ENCODE results near the gene AKNA. TPM values are rescaled to one million over a fixed set of nuclear protein-coding genes. Genes with fewer than 3 reads are reported as not detected.

Gene AKNA
- polyA plus RNA-seq, 2 of the 4 experiments (the other 2 are of a cell fraction): 2.7 to 4.6 TPM

DNA sequence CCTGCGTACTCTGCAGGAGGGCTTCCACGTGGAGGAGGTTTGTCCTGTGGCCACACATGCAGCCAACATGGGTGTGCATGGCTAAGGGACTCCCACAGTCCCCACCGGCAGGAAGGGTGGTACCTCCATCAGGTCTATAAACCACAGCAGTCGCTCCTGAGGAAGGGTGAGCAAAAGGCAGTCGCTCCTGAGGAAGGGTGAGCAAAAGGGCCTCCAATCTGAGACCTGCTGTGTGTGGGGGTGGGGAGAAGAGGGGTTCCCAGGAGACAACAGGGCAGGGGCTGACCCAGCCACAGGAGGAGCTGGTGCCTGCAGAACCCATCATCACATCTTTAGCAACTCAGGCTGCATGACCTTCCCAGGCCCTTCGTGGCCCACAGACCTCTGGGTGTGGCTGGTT, 30.3 kb upstream of the AKNA start:
- WGBS (ENCODE audit: missing lambda C conversion rate): 64% methylated on average over 5 of the region's 6 CpGs
- no peaks in the 10 kb centered on the region for H3K4me1 ChIP-seq
- FAIRE-seq (no peak), DNase-seq (ENCODE audit: low read depth in 1 of 2, low spot score in 1 of 2) (no peak), ATAC-seq (no peak)
- ChIA-PET CTCF (interaction anchor here (1.8 to 7.1 kb wide), 5 partner anchors 9 to 235 kb away, joined by 3 to 106 read pairs (median 18); no protein-coding TSS in a partner anchor), POLR2A (interaction anchor here (1.1 kb wide), 1 partner anchor 12 kb away, joined by 3 read pairs; no protein-coding TSS in a partner anchor)
- H3K9me3 ChIP-seq: no peaks in the 10 kb centered on the region
- TF ChIP-seq HOXB13 (CRISPR knock-in tag; IDR thresholded peaks at IDR 0.05; ENCODE audit: low read depth) (no peak), PHF8 (IDR thresholded peaks at IDR 0.05; ENCODE audit: borderline replicate concordance, low read depth) (no peak), POLR2A (IDR thresholded peaks at IDR 0.05; ENCODE audit: low read length) (no peak), POLR2AphosphoS2 (conservative IDR thresholded peaks at IDR 0.05; ENCODE audit: low read length) (no peak), HOXA7 (CRISPR knock-in tag; IDR thresholded peaks at IDR 0.05) (no peak), NR3C1 (IDR thresholded peaks at IDR 0.05) (no peak), NFE2L2 (conservative IDR thresholded peaks at IDR 0.05; ENCODE audit: low read length) (no peak), TFCP2L1 (CRISPR knock-in tag; IDR thresholded peaks at IDR 0.05) (no peak), MYC (IDR thresholded peaks at IDR 0.05; ENCODE audit: borderline replicate concordance, low read length) (no peak), SREBF2 (IDR thresholded peaks at IDR 0.05) (no peak), CBX8 (IDR thresholded peaks at IDR 0.05) (no peak), KDM1A (IDR thresholded peaks at IDR 0.05; ENCODE audit: low read depth) (no peak), FOSL2 (IDR thresholded peaks at IDR 0.05) (no peak), FOSL2 (CRISPR knock-in tag; IDR thresholded peaks at IDR 0.05) (no peak), HEYL (CRISPR knock-in tag; IDR thresholded peaks at IDR 0.05) (no peak)
- TF ChIP-seq, protein P1, sequence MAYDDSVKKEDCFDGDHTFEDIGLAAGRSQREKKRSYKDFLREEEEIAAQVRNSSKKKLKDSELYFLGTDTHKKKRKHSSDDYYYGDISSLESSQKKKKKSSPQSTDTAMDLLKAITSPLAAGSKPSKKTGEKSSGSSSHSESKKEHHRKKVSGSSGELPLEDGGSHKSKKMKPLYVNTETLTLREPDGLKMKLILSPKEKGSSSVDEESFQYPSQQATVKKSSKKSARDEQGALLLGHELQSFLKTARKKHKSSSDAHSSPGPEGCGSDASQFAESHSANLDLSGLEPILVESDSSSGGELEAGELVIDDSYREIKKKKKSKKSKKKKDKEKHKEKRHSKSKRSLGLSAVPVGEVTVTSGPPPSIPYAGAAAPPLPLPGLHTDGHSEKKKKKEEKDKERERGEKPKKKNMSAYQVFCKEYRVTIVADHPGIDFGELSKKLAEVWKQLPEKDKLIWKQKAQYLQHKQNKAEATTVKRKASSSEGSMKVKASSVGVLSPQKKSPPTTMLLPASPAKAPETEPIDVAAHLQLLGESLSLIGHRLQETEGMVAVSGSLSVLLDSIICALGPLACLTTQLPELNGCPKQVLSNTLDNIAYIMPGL (CRISPR knock-in tag; IDR thresholded peaks at IDR 0.05; ENCODE audit: borderline replicate concordance): no peak
- TF ChIP-seq, protein P2, sequence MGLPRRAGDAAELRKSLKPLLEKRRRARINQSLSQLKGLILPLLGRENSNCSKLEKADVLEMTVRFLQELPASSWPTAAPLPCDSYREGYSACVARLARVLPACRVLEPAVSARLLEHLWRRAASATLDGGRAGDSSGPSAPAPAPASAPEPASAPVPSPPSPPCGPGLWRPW (IDR thresholded peaks at IDR 0.05): no peak
- H3K4me2 ChIP-seq: no peak overlapping the region
- H3K27ac ChIP-seq: no peak overlapping the region
- no peak overlapping the region for H3K4me3 ChIP-seq

DNA sequence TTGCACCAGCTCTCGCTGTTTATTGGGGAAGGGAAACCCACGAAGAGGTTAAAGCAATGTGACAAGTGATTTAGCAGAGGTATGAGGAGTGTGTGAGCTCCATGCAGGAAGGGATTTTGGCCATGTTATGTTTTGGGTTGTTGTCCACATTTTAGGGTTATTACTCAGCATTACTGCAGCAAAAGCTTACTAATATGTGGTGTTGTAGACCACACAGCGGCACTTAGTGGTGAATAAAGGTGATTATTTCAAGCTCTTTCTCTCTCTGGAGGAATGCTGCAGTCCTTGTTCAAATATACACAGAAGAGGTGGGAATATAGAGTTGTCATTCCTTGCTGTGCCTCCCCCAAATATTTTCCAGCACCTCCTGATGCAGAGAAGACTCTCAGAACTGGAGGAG, 29.7 kb upstream of the AKNA start:
- H3K4me2 ChIP-seq: no peak overlapping the region
- DNase-seq (ENCODE audit: low read depth in 1 of 2, low spot score in 1 of 2) (no peak), ATAC-seq (peak; percentile 11 to 40; a peak in 1 of 6 replicates), FAIRE-seq (no peak)
- H3K4me3 ChIP-seq: no peak overlapping the region
- H3K4me1 ChIP-seq: no peaks in the 10 kb centered on the region
- H3K9me3 ChIP-seq: no peaks in the 10 kb centered on the region
- TF ChIP-seq FOSL2 (IDR thresholded peaks at IDR 0.05) (no peak), FOSL2 (CRISPR knock-in tag; IDR thresholded peaks at IDR 0.05) (no peak), ZFP36 (IDR thresholded peaks at IDR 0.05; ENCODE audit: borderline replicate concordance, partially characterized antibody) (no peak), CHD2 (IDR thresholded peaks at IDR 0.05; ENCODE audit: low read length, partially characterized antibody) (no peak), TFCP2L1 (CRISPR knock-in tag; IDR thresholded peaks at IDR 0.05) (no peak), CHD4 (IDR thresholded peaks at IDR 0.05; ENCODE audit: borderline replicate concordance) (no peak), FOXS1 (CRISPR knock-in tag; IDR thresholded peaks at IDR 0.05) (no peak), CBX2 (IDR thresholded peaks at IDR 0.05; ENCODE audit: borderline replicate concordance, low read depth) (no peak), ESRRA (IDR thresholded peaks at IDR 0.05; ENCODE audit: borderline replicate concordance, low read length) (no peak), NFE2L2 (conservative IDR thresholded peaks at IDR 0.05; ENCODE audit: low read length) (no peak), KDM1A (IDR thresholded peaks at IDR 0.05; ENCODE audit: low read depth) (no peak), HOXA7 (CRISPR knock-in tag; IDR thresholded peaks at IDR 0.05) (no peak), RARB (CRISPR knock-in tag; IDR thresholded peaks at IDR 0.05) (no peak), RCOR1 (IDR thresholded peaks at IDR 0.05; ENCODE audit: low read depth, low read length) (no peak), HOXB13 (CRISPR knock-in tag; IDR thresholded peaks at IDR 0.05; ENCODE audit: low read depth) (no peak), MYC (IDR thresholded peaks at IDR 0.05; ENCODE audit: borderline replicate concordance, low read length) (no peak), EP300 (IDR thresholded peaks at IDR 0.05) (no peak)
- TF ChIP-seq, protein P3, sequence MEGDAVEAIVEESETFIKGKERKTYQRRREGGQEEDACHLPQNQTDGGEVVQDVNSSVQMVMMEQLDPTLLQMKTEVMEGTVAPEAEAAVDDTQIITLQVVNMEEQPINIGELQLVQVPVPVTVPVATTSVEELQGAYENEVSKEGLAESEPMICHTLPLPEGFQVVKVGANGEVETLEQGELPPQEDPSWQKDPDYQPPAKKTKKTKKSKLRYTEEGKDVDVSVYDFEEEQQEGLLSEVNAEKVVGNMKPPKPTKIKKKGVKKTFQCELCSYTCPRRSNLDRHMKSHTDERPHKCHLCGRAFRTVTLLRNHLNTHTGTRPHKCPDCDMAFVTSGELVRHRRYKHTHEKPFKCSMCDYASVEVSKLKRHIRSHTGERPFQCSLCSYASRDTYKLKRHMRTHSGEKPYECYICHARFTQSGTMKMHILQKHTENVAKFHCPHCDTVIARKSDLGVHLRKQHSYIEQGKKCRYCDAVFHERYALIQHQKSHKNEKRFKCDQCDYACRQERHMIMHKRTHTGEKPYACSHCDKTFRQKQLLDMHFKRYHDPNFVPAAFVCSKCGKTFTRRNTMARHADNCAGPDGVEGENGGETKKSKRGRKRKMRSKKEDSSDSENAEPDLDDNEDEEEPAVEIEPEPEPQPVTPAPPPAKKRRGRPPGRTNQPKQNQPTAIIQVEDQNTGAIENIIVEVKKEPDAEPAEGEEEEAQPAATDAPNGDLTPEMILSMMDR (IDR thresholded peaks at IDR 0.05): no peak
- TF ChIP-seq, protein P2 (IDR thresholded peaks at IDR 0.05): no peak
- ChIA-PET POLR2A (interaction anchor here (1.1 kb wide), 1 partner anchor 12 kb away, joined by 3 read pairs; no protein-coding TSS in a partner anchor), CTCF (interaction anchor here (1.3 to 7.1 kb wide), 5 partner anchors 12 to 310 kb away, joined by 3 to 106 read pairs (median 18); no protein-coding TSS in a partner anchor)
- 0 out of 6 replicates have a peak overlapping the region, but pooled peaks of 1 of the 2 experiments have one; percentile 21 for H3K27ac ChIP-seq
- 72% methylated on average over 3 of the region's 3 CpGs for WGBS (ENCODE audit: missing lambda C conversion rate)
